ENCODE measurements around the gene RGS3.

Gene RGS3

DNA sequence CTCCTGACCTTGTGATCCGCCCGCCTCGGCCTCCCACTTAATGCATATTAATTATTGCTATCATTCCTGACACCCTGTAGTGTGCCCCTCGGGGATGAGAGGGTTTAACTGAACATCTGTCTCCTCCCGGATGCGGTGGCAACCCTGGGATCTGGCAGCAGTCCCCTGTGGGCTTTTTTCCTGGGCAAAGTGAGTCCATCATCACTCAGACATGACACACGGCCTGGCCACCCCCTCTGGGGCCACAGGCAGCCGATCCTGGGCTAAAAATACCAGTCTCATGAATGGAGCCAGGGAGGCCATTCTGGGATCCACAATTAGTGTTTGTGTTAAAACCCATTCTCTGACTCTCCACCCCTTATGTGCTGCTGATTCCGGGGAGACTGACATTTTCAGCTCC, 161.2 kb downstream of the RGS3 start:
- no peak for DNase-seq
- H3K27me3 ChIP-seq (replicated peaks; ENCODE audit: insufficient read depth, low read length): no peaks in the 10 kb centered on the region; the same call in 1 of the 2 replicates
- no peak overlapping the region for H3K9ac ChIP-seq (ENCODE audit: low read length)
- no peak overlapping the region for H3K4me3 ChIP-seq (ENCODE audit: low read length)
- no peaks in the 10 kb centered on the region for H3F3A ChIP-seq (ENCODE audit: insufficient read depth, low read length)
- no peaks in the 10 kb centered on the region for H3K9me2 ChIP-seq (replicated peaks; ENCODE audit: insufficient read depth, low read length)
- no peaks in the 10 kb centered on the region for H4K20me1 ChIP-seq (ENCODE audit: insufficient read depth, low read length)
- H3K4me1 ChIP-seq (ENCODE audit: low read length): no peaks in the 10 kb centered on the region
- H3K4me2 ChIP-seq (ENCODE audit: low read depth, low read length): no peak overlapping the region
- no peak for TF ChIP-seq EZH2phosphoT487 (IDR thresholded peaks at IDR 0.05; ENCODE audit: low read length)
- no peak for TF ChIP-seq EZH2 (optimal IDR thresholded peaks at IDR 0.05; ENCODE audit: low read depth, low read length)
- no peaks in the 10 kb centered on the region for H3K79me2 ChIP-seq (ENCODE audit: low read length)
- no peak overlapping the region for H2AFZ ChIP-seq (ENCODE audit: low read length)
- H3K36me3 ChIP-seq (replicated peaks; ENCODE audit: insufficient read depth, low read length): no peaks in the 10 kb centered on the region
- no peak overlapping the region for H3K27ac ChIP-seq (ENCODE audit: low read length)
- no peaks in the 10 kb centered on the region for H3K9me3 ChIP-seq (replicated peaks; ENCODE audit: insufficient read depth, low read length)

DNA sequence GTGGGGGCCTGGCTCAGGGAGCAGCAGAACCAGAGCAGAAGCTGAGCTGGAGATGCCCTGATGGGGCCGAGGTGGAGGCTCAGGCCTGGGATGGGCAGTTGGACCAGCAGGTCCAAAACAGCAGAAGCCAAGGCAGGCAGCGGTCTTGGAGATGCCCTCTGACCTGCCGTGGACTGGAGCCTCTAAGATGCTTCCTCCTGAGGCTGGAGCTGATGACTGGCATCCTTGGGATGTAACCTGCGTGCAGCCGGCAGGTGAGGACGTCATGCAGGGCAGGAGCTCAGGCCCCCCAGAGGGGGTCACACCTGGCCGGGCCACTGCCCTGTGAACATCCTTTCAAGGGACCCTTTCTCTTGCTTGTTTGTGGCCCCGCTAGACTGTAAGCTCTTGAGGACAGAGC, 162.0 kb downstream of the RGS3 start:
- Histone ChIP-seq H3K27ac (ENCODE audit: low read length) (no peak overlapping the region), H3K79me2 (ENCODE audit: low read length) (no peaks in the 10 kb centered on the region), H3K4me2 (ENCODE audit: low read depth, low read length) (no peak overlapping the region), H3F3A (ENCODE audit: insufficient read depth, low read length) (no peaks in the 10 kb centered on the region), H3K4me3 (ENCODE audit: low read length) (no peak overlapping the region), H3K9me3 (replicated peaks; ENCODE audit: insufficient read depth, low read length) (no peaks in the 10 kb centered on the region), H3K9ac (ENCODE audit: low read length) (no peak overlapping the region), H4K20me1 (ENCODE audit: insufficient read depth, low read length) (no peaks in the 10 kb centered on the region), H3K36me3 (replicated peaks; ENCODE audit: insufficient read depth, low read length) (no peaks in the 10 kb centered on the region), H3K9me2 (replicated peaks; ENCODE audit: insufficient read depth, low read length) (no peaks in the 10 kb centered on the region), H3K27me3 (replicated peaks; ENCODE audit: insufficient read depth, low read length) (no peaks in the 10 kb centered on the region; the same call in 1 of the 2 replicates), H2AFZ (ENCODE audit: low read length) (no peak overlapping the region), H3K4me1 (ENCODE audit: low read length) (no peaks in the 10 kb centered on the region)
- no peak for DNase-seq
- TF ChIP-seq EZH2 (optimal IDR thresholded peaks at IDR 0.05; ENCODE audit: low read depth, low read length) (no peak), EZH2phosphoT487 (IDR thresholded peaks at IDR 0.05; ENCODE audit: low read length) (no peak)
- TF ChIP-seq, protein P1, sequence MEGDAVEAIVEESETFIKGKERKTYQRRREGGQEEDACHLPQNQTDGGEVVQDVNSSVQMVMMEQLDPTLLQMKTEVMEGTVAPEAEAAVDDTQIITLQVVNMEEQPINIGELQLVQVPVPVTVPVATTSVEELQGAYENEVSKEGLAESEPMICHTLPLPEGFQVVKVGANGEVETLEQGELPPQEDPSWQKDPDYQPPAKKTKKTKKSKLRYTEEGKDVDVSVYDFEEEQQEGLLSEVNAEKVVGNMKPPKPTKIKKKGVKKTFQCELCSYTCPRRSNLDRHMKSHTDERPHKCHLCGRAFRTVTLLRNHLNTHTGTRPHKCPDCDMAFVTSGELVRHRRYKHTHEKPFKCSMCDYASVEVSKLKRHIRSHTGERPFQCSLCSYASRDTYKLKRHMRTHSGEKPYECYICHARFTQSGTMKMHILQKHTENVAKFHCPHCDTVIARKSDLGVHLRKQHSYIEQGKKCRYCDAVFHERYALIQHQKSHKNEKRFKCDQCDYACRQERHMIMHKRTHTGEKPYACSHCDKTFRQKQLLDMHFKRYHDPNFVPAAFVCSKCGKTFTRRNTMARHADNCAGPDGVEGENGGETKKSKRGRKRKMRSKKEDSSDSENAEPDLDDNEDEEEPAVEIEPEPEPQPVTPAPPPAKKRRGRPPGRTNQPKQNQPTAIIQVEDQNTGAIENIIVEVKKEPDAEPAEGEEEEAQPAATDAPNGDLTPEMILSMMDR (IDR thresholded peaks at IDR 0.05; ENCODE audit: low read length): no peak

DNA sequence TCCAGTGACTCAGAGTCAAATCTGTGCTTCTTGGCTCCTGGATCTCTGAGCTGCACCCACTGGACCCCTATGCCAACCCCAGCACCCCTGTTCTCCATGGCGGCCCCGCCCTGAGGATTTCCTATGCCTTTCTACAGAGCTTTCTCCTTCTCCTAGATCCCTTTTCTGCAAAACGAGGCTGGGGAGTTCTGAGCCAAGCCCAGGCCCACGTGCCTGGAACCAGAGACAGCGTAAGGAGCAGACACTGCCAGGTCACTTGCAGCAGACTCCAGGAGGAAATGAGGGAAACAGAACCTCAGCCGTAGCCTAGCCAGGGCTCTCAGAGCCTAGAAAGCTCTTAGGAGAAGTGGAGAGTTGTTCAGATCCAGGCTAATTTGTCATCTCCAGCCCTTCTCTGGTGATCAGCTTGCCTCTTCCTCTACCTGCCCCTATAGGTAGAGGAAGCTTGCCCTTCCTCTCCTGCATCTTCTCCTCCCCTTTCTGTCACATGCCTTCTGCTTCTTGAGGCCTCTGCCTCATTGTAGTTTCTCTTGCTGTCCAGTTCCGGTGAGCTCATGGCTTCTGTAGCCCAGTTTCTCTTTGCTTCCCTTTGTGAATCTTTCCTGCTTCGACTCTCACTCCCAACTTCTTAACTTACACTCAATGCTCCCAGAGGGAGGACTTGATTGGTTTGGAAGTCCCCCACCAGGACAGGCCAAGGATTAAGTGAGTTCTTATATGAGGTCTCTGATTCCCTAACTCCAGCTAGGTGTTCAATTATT, 163.4 kb downstream of the RGS3 start:
- Histone ChIP-seq H3K4me2 (ENCODE audit: low read depth, low read length) (no peak overlapping the region), H3K4me3 (ENCODE audit: low read length) (no peak overlapping the region), H3K27me3 (replicated peaks; ENCODE audit: insufficient read depth, low read length) (no peaks in the 10 kb centered on the region), H3K4me1 (ENCODE audit: low read length) (no peaks in the 10 kb centered on the region), H3K9ac (ENCODE audit: low read length) (no peak overlapping the region), H3K79me2 (ENCODE audit: low read length) (no peaks in the 10 kb centered on the region), H4K20me1 (ENCODE audit: insufficient read depth, low read length) (no peaks in the 10 kb centered on the region), H3K36me3 (replicated peaks; ENCODE audit: insufficient read depth, low read length) (no peaks in the 10 kb centered on the region), H3K9me3 (replicated peaks; ENCODE audit: insufficient read depth, low read length) (no peaks in the 10 kb centered on the region), H3K27ac (ENCODE audit: low read length) (no peak overlapping the region), H2AFZ (ENCODE audit: low read length) (peak overlapping the region; percentile 44; the same call in 1 of the 2 replicates), H3K9me2 (replicated peaks; ENCODE audit: insufficient read depth, low read length) (no peaks in the 10 kb centered on the region), H3F3A (ENCODE audit: insufficient read depth, low read length) (no peaks in the 10 kb centered on the region)
- DNase-seq: no peak
- TF ChIP-seq, protein P1 (IDR thresholded peaks at IDR 0.05; ENCODE audit: low read length): no peak

DNA sequence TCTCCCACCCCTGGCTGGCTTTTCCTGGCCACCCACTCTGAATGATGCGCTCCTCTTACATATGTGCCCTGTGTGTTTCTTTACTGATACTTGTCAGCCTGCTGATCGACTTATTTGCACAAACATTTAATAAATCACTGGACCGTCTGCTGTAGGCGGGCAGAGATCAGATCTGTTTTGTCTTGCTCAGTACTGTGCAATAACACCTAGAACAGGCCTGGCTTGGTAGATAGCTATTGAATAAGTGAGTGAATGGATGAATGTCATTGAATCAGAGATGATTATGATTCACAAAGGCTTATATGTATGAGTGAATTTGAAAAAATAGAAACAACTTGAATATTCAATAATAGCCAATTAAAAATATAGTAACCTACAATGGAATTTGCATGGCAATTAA, 165.1 kb downstream of the RGS3 start:
- H3K27ac ChIP-seq (ENCODE audit: low read length): no peak overlapping the region
- no peaks in the 10 kb centered on the region for H4K20me1 ChIP-seq (ENCODE audit: insufficient read depth, low read length)
- TF ChIP-seq, protein P1 (IDR thresholded peaks at IDR 0.05; ENCODE audit: low read length): no peak
- TF ChIP-seq EZH2phosphoT487 (IDR thresholded peaks at IDR 0.05; ENCODE audit: low read length) (no peak), EZH2 (optimal IDR thresholded peaks at IDR 0.05; ENCODE audit: low read depth, low read length) (no peak)
- no peaks in the 10 kb centered on the region for H3K9me3 ChIP-seq (replicated peaks; ENCODE audit: insufficient read depth, low read length)
- H3F3A ChIP-seq (ENCODE audit: insufficient read depth, low read length): no peaks in the 10 kb centered on the region
- H3K36me3 ChIP-seq (replicated peaks; ENCODE audit: insufficient read depth, low read length): no peaks in the 10 kb centered on the region
- H3K4me1 ChIP-seq (ENCODE audit: low read length): no peaks in the 10 kb centered on the region
- no peak for DNase-seq
- no peaks in the 10 kb centered on the region for H3K79me2 ChIP-seq (ENCODE audit: low read length)
- no peak overlapping the region for H3K9ac ChIP-seq (ENCODE audit: low read length)
- H3K4me2 ChIP-seq (ENCODE audit: low read depth, low read length): no peak overlapping the region
- H3K4me3 ChIP-seq (ENCODE audit: low read length): no peak overlapping the region
- H2AFZ ChIP-seq (ENCODE audit: low read length): no peak overlapping the region
- H3K9me2 ChIP-seq (replicated peaks; ENCODE audit: insufficient read depth, low read length): no peaks in the 10 kb centered on the region
- no peaks in the 10 kb centered on the region for H3K27me3 ChIP-seq (replicated peaks; ENCODE audit: insufficient read depth, low read length)

All from MM.1S (cell line).